Glutamatergic neuron (in vitro differentiated cells): ENCODE data around the gene DDX41. TPM values are rescaled to one million over a fixed set of nuclear protein-coding genes. Genes with fewer than 3 reads are reported as not detected.

Experiments
- DNase-seq: peaks from one replicate; pipeline ENCODE4 v3.0.0; 2022
- H3K27ac Mint-ChIP-seq: one replicate; pipeline ENCODE4 v1.8.0; 2020; ENCODE audit warnings: mild to moderate bottlenecking, mixed read lengths, inconsistent platforms; ENCODE audit not compliant: unreplicated experiment
- H3K27me3 Mint-ChIP-seq: one replicate; pipeline ENCODE4 v1.8.0; 2020; ENCODE audit warnings: mild to moderate bottlenecking, moderate library complexity, mixed read lengths, inconsistent platforms; ENCODE audit not compliant: unreplicated experiment
- H3K36me3 Mint-ChIP-seq: one replicate; pipeline ENCODE4 v1.8.0; 2020; ENCODE audit warnings: mild to moderate bottlenecking, mixed read lengths, inconsistent platforms; ENCODE audit not compliant: unreplicated experiment
- H3K4me1 Mint-ChIP-seq: one replicate; pipeline ENCODE4 v1.8.0; 2020; ENCODE audit warnings: mild to moderate bottlenecking, low read depth, mixed read lengths, inconsistent platforms; ENCODE audit not compliant: unreplicated experiment
- H3K4me3 Mint-ChIP-seq: one replicate; pipeline ENCODE4 v1.8.0; 2020; ENCODE audit warnings: mild to moderate bottlenecking, mixed read lengths, inconsistent platforms; ENCODE audit not compliant: unreplicated experiment
- H3K9me3 Mint-ChIP-seq: one replicate; pipeline ENCODE4 v1.8.0; 2020; ENCODE audit warnings: mild to moderate bottlenecking, moderate library complexity, mixed read lengths, inconsistent platforms; ENCODE audit not compliant: unreplicated experiment
- CTCF ChIP-seq: fragments of 200-600 bp; sonication (generic); IDR thresholded peaks from one replicate; pipeline ENCODE4 v1.5.0; 2021; ENCODE audit not compliant: partially characterized antibody, unreplicated experiment
- total RNA-seq: library from RNA; stranded (reverse); fragmentation: NEBNext Ultra II Directional; extraction: Animal tissue kit (Norgen Biotek cat#: 25700); gene quantifications from one replicate; pipeline ENCODE4 v1.2.1, GENCODE V29; 2021; ENCODE audit not compliant: unreplicated experiment

Gene DDX41
- total RNA-seq, 1 donor from 2014 or later: 125 TPM

DNA sequence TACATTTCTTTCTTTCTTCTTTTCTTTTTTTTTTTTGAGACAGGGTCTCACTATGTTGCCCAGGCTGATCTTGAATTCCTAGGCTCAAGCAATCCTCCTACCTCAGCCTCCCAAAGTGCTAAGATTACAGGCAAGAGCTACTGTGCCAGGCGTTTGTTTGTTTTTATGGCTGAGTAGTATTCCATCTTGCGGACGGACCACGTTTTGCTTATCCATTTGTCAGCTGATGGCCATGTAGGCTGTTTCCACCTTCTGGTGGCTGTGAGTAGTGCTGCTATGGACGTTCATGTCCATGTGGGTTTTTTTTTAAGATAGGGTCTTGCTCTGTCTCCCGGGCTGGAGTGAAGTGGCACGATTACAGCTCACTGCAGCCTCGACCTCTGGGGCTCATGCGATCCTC, 9.6 kb downstream of the DDX41 start:
- Mint-ChIP-seq H3K4me1 (peaks cover 14% of the 10 kb centered on the region), H3K4me3 (no peak overlapping the region), H3K36me3 (no peaks in the 10 kb centered on the region), H3K27ac (no peak overlapping the region), H3K9me3 (peaks cover 13% of the 10 kb centered on the region), H3K27me3 (peaks cover 10% of the 10 kb centered on the region)
- TF ChIP-seq CTCF: peak; percentile 35
- DNase-seq: no peak

GRCh38 chr5:177505075-177505474, 11.7 kb downstream of the DDX41 start:
- Mint-ChIP-seq H3K9me3 (peaks cover 14% of the 10 kb centered on the region), H3K27ac (no peak overlapping the region), H3K27me3 (peaks cover 16% of the 10 kb centered on the region), H3K4me3 (no peak overlapping the region), H3K4me1 (peaks cover 28% of the 10 kb centered on the region), H3K36me3 (no peaks in the 10 kb centered on the region)
- no peak for TF ChIP-seq CTCF
- DNase-seq: no peak

GRCh38 chr5:177504086-177505056, 12.4 kb downstream of the DDX41 start:
- TF ChIP-seq CTCF: no peak
- peaks cover 17% of the 10 kb centered on the region for H3K27me3 Mint-ChIP-seq

DNA sequence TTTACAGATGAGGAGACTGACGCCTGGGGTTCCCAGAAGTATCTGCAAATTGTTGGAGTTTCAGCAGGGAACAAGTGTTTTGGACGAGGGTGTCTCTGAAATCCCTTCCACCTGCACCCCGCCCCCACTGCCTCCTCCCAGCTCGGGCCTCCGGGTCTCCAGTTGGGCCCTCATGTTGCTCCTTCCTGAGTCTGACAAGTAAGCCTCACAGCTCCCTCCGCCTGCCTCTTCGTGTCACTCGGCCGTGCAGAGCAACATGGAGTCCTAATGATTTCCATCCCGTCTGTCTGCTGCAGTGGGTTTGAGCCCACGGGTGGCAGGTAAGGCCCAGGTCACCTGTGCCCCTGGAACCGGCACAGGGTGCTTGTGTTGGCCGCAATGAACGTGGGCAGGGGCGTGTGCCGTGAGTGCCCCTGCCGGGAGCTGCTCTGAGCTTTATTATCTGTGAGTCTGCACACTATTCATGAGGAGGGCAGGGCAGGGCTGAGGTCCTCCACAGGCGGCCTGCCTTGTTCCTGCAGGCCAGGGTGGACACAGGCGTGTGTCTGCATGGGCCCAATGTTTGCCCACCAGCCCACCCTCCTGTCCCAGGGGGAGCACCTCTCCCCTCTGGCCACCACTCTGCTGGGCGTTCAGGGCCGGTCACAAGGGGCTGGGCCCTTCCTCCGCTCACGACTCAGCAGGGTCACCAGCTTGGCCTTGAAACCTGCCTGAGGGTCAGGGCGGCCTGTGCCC, 13.2 kb downstream of the DDX41 start:
- H3K27me3 Mint-ChIP-seq: peaks cover 22% of the 10 kb centered on the region
- H3K9me3 Mint-ChIP-seq: peaks cover 20% of the 10 kb centered on the region
- H3K4me1 Mint-ChIP-seq: peaks cover 34% of the 10 kb centered on the region
- no peaks in the 10 kb centered on the region for H3K36me3 Mint-ChIP-seq
- TF ChIP-seq CTCF: no peak
- DNase-seq: no peak
- H3K4me3 Mint-ChIP-seq: no peak overlapping the region
- peak overlapping the region; percentile 35 for H3K27ac Mint-ChIP-seq

More at GRCh38 chr5:177504086-177505056, 12.4 kb downstream of the DDX41 start:
- no peak overlapping the region for H3K27ac Mint-ChIP-seq
- no peak for DNase-seq
- H3K36me3 Mint-ChIP-seq: no peaks in the 10 kb centered on the region
- H3K4me1 Mint-ChIP-seq: peaks cover 32% of the 10 kb centered on the region
- H3K4me3 Mint-ChIP-seq: no peak overlapping the region
- H3K9me3 Mint-ChIP-seq: peaks cover 16% of the 10 kb centered on the region

DNA sequence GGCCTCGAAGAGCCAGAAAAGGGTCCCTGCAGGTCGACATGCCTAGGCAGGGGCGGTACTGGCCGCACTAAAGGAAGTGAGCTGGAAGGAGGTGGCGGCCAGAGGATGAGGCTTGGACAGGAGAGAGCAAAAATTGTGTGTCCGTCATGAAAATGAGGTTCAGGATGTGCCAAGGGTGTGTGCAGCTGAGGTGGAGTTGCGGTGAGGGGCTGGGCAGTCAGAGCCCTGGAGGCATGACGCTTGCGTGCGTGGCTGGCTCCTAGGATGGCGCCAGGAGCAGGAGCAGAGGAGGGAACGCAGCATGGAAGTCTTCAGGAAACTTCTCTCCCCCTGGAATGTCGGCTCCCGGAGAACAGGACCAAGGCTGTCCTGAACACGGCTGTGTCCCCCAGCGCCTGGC, 13.9 kb downstream of the DDX41 start:
- Mint-ChIP-seq H3K4me1 (peaks cover 38% of the 10 kb centered on the region), H3K9me3 (peaks cover 20% of the 10 kb centered on the region), H3K4me3 (peak overlapping the region; percentile 60), H3K27ac (peak overlapping the region; percentile 95), H3K36me3 (no peaks in the 10 kb centered on the region), H3K27me3 (peaks cover 22% of the 10 kb centered on the region)
- no peak for TF ChIP-seq CTCF
- no peak for DNase-seq
